H9 (cell line): ENCODE data around the gene STX8. TPM values are rescaled to one million over a fixed set of nuclear protein-coding genes. Genes with fewer than 3 reads are reported as not detected.

ENCODE experiments used
- DNase-seq: peaks from one replicate; pipeline ENCODE4 v3.0.0-alpha.2; 2017
- H2AFZ ChIP-seq: one replicate; pipeline ENCODE4 v1.6.1; 2013; ENCODE audit warnings: mild to moderate bottlenecking, low read length, control low read depth, moderate library complexity
- H2AK5ac ChIP-seq: 2 replicates; pipeline ENCODE4 v1.6.1; 2013; ENCODE audit warnings: low read length, control low read depth, mixed read lengths; ENCODE audit not compliant: insufficient read length
- H2BK120ac ChIP-seq: one replicate; pipeline ENCODE4 v1.6.1; 2013; ENCODE audit warnings: low read depth, mild to moderate bottlenecking, low read length, control low read depth, inconsistent platforms; ENCODE audit not compliant: poor library complexity, severe bottlenecking
- H2BK12ac ChIP-seq: 2 replicates; pipeline ENCODE4 v1.6.1; 2013; ENCODE audit warnings: low read length, control low read depth, mixed read lengths, low read depth; ENCODE audit not compliant: insufficient read length
- H2BK15ac ChIP-seq: 2 replicates; pipeline ENCODE4 v1.6.1; 2013; ENCODE audit warnings: low read depth, low read length, control low read depth
- H2BK20ac ChIP-seq: one replicate; pipeline ENCODE4 v1.6.1; 2013; ENCODE audit warnings: low read depth, mild to moderate bottlenecking, low read length, control low read depth, inconsistent platforms; ENCODE audit not compliant: poor library complexity, severe bottlenecking
- H2BK5ac ChIP-seq: 2 replicates; pipeline ENCODE4 v1.6.1; 2013; ENCODE audit warnings: low read length, control low read depth, mixed read lengths; ENCODE audit not compliant: insufficient read length
- H3K14ac ChIP-seq: 2 replicates; pipeline ENCODE4 v1.6.1; 2013; ENCODE audit warnings: low read length, control low read depth; ENCODE audit not compliant: insufficient read depth
- H3K18ac ChIP-seq: 2 replicates; pipeline ENCODE4 v1.6.1; 2013; ENCODE audit warnings: low read depth, mild to moderate bottlenecking, mixed read lengths, low read length, control low read depth; ENCODE audit not compliant: insufficient read length
- H3K23ac ChIP-seq: 2 replicates; pipeline ENCODE4 v1.6.1; 2013; ENCODE audit warnings: low read length, control low read depth, mixed read lengths, low read depth; ENCODE audit not compliant: insufficient read length
- H3K23me2 ChIP-seq: 2 replicates; pipeline ENCODE4 v1.6.1; 2013; ENCODE audit warnings: low read depth, mild to moderate bottlenecking, mixed read lengths, low read length, control low read depth; ENCODE audit not compliant: insufficient read length, poor library complexity, severe bottlenecking
- H3K27ac ChIP-seq: 2 replicates; pipeline ENCODE4 v1.5.1; 2013; ENCODE audit warnings: low read length, control low read depth, mixed read lengths, low read depth; ENCODE audit not compliant: insufficient read length
- H3K27me3 ChIP-seq: 2 replicates; pipeline ENCODE4 v1.6.1; 2013; ENCODE audit warnings: low read length, control low read depth, inconsistent platforms; ENCODE audit not compliant: insufficient read depth
- H3K4ac ChIP-seq: 2 replicates; pipeline ENCODE4 v1.6.1; 2013; ENCODE audit warnings: low read depth, mild to moderate bottlenecking, control low read depth, inconsistent platforms, low read length, moderate library complexity
- H3K4me1 ChIP-seq: 2 replicates; pipeline ENCODE4 v1.6.1; 2013; ENCODE audit warnings: low read length, control low read depth, inconsistent platforms; ENCODE audit not compliant: insufficient read depth
- H3K4me2 ChIP-seq: 2 replicates; pipeline ENCODE4 v1.6.1; 2013; ENCODE audit warnings: low read length, control low read depth, mixed read lengths; ENCODE audit not compliant: insufficient read length, insufficient read depth
- H3K56ac ChIP-seq: 2 replicates; pipeline ENCODE4 v1.6.1; 2013; ENCODE audit warnings: low read depth, mild to moderate bottlenecking, mixed read lengths, low read length, control low read depth; ENCODE audit not compliant: insufficient read length
- H3K79me1 ChIP-seq: 2 replicates; pipeline ENCODE4 v1.6.1; 2013; ENCODE audit warnings: low read depth, mild to moderate bottlenecking, moderate library complexity, low read length, control low read depth, inconsistent platforms; ENCODE audit not compliant: insufficient read depth, poor library complexity, severe bottlenecking
- H3K79me2 ChIP-seq: 2 replicates; pipeline ENCODE4 v1.6.1; 2013; ENCODE audit warnings: low read length, control low read depth, inconsistent platforms; ENCODE audit not compliant: insufficient read depth
- H3K9ac ChIP-seq: 2 replicates; pipeline ENCODE4 v1.6.1; 2013; ENCODE audit warnings: low read length, control low read depth, mixed read lengths; ENCODE audit not compliant: insufficient read length; ENCODE audit errors: extremely low read depth
- H3K9me3 ChIP-seq: one replicate; pipeline ENCODE4 v1.6.1; 2013; ENCODE audit warnings: low read depth, low read length, inconsistent platforms; ENCODE audit not compliant: control insufficient read depth
- H3T11ph ChIP-seq: one replicate; pipeline ENCODE4 v1.6.1; 2013; ENCODE audit warnings: mild to moderate bottlenecking, low read length, control low read depth, inconsistent platforms
- H4K20me1 ChIP-seq: one replicate; pipeline ENCODE4 v1.6.1; 2013; ENCODE audit not compliant: control insufficient read depth, insufficient read length, insufficient read depth
- H4K5ac ChIP-seq: 2 replicates; pipeline ENCODE4 v1.6.1; 2013; ENCODE audit warnings: low read depth, mild to moderate bottlenecking, mixed read lengths, low read length, control low read depth; ENCODE audit not compliant: insufficient read length
- H4K8ac ChIP-seq: replicated peaks from 2 replicates; pipeline ENCODE4 v1.6.1; 2013; ENCODE audit warnings: low read length, control low read depth, mixed read lengths, low read depth; ENCODE audit not compliant: insufficient read length
- H4K91ac ChIP-seq: 2 replicates; pipeline ENCODE4 v1.6.1; 2013; ENCODE audit warnings: low read depth, mild to moderate bottlenecking, moderate library complexity, mixed read lengths, low read length, control low read depth; ENCODE audit not compliant: insufficient read length
- H3K27ac Mint-ChIP-seq, 3 experiments: 2 replicates in 2 of 3; 3 replicates in 1 of 3; pipeline ENCODE4 v1.8.0; 2020 to 2021; ENCODE audit warnings: mixed read lengths in 3 of 3, mild to moderate bottlenecking in 1 of 3, moderate library complexity in 1 of 3
- H3K27me3 Mint-ChIP-seq: 2 replicates; pipeline ENCODE4 v1.8.0; 2021; ENCODE audit warnings: low read depth, mild to moderate bottlenecking, moderate library complexity, mixed read lengths
- H3K36me3 Mint-ChIP-seq, 3 experiments: 2 replicates in 2 of 3; 3 replicates in 1 of 3; pipeline ENCODE4 v1.8.0; 2020 to 2021; ENCODE audit warnings: low read depth in 3 of 3, mixed read lengths in 3 of 3; ENCODE audit not compliant: insufficient read depth in 1 of 3
- H3K4me1 Mint-ChIP-seq, 2 experiments: 2 replicates each; pipeline ENCODE4 v1.8.0; 2020; ENCODE audit warnings: mixed read lengths in 2 of 2
- H3K4me3 Mint-ChIP-seq, 2 experiments: 2 replicates in 1 of 2; 3 replicates in 1 of 2; pipeline ENCODE4 v1.8.0; 2020 to 2021; ENCODE audit warnings: mild to moderate bottlenecking in 2 of 2, mixed read lengths in 2 of 2, moderate library complexity in 1 of 2
- H3K9me3 Mint-ChIP-seq, 2 experiments: 2 replicates in 1 of 2; 3 replicates in 1 of 2; pipeline ENCODE4 v1.8.0; 2020; ENCODE audit warnings: mild to moderate bottlenecking in 2 of 2, mixed read lengths in 2 of 2, moderate library complexity in 1 of 2
- WGBS: extraction: QIAGEN DNeasy Blood & Tissue Kit; methylation state at CpG from one replicate; pipeline ENCODE4 v1.1.7; 2013; ENCODE audit warnings: missing lambda C conversion rate, low lambda C conversion rate, mixed read lengths; ENCODE audit not compliant: insufficient read length; ENCODE audit errors: extremely low coverage; 5-methylcytosine and 5-hydroxymethylcytosine counted together
- total RNA-seq: library from RNA; stranded (reverse); gene quantifications from 2 replicates; pipeline ENCODE4 v1.2.1, GENCODE V29; 2021
- TF ChIP-seq, protein P1 (sequence below): fragments of 200-600 bp; sonication (generic); conservative IDR thresholded peaks from 3 replicates; pipeline ENCODE4 v1.8.0; 2021; ENCODE audit warnings: antibody characterized with exemption, mild to moderate bottlenecking

Gene STX8
- total RNA-seq, 1 experiment from 2014 or later = 55.1 TPM

DNA sequence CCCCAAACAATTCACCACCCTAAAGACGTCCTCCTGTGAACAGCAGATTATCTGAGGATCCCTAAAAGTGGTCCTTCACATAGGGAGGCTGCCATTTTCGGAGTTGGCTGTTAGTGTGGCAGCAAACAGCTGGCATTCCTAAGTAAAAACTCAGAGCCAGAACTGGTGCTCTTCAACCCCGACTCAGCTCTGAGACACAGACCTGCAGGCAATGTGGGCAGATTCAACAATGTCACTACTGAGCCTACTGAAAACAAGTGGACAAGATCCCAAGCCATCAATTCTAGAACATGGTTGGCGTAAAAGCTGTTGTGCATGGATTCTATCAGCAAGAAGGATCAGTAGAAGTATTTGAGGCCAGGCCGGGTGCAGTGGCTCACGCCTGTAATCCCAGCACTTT lies 307.1 kb downstream of the STX8 start:
- no peak overlapping the region for H4K5ac ChIP-seq
- H3K27ac ChIP-seq = no peak overlapping the region
- H3K23me2 ChIP-seq = no peaks in the 10 kb centered on the region
- Mint-ChIP-seq H3K36me3 (no peaks in the 10 kb centered on the region), H3K9me3 (no peaks in the 10 kb centered on the region), H3K4me1 (peaks cover 10 to 15% of the 10 kb centered on the region in 2 experiments), H3K27me3 (no peaks in the 10 kb centered on the region; the same call in 1 of the 2 replicates), H3K27ac (no peak overlapping the region; a peak in 1 of 7 replicates), H3K4me3 (no peak overlapping the region)
- no peak overlapping the region for H3K56ac ChIP-seq
- DNase-seq = no peak
- H2BK5ac ChIP-seq = no peak overlapping the region
- H2BK20ac ChIP-seq = no peak overlapping the region
- no peaks in the 10 kb centered on the region for H3K79me1 ChIP-seq
- TF ChIP-seq, protein P1, sequence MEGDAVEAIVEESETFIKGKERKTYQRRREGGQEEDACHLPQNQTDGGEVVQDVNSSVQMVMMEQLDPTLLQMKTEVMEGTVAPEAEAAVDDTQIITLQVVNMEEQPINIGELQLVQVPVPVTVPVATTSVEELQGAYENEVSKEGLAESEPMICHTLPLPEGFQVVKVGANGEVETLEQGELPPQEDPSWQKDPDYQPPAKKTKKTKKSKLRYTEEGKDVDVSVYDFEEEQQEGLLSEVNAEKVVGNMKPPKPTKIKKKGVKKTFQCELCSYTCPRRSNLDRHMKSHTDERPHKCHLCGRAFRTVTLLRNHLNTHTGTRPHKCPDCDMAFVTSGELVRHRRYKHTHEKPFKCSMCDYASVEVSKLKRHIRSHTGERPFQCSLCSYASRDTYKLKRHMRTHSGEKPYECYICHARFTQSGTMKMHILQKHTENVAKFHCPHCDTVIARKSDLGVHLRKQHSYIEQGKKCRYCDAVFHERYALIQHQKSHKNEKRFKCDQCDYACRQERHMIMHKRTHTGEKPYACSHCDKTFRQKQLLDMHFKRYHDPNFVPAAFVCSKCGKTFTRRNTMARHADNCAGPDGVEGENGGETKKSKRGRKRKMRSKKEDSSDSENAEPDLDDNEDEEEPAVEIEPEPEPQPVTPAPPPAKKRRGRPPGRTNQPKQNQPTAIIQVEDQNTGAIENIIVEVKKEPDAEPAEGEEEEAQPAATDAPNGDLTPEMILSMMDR = no peak
- H2AK5ac ChIP-seq = no peak overlapping the region
- H3K23ac ChIP-seq = no peak overlapping the region
- H3K4me2 ChIP-seq = no peak overlapping the region
- H4K91ac ChIP-seq = no peak overlapping the region
- no peak overlapping the region for H3K4ac ChIP-seq
- H4K20me1 ChIP-seq = no peaks in the 10 kb centered on the region
- H3K27me3 ChIP-seq = no peaks in the 10 kb centered on the region
- no peak overlapping the region for H3K14ac ChIP-seq
- no peak overlapping the region for H2BK15ac ChIP-seq
- H3K4me1 ChIP-seq = no peaks in the 10 kb centered on the region
- H3T11ph ChIP-seq = no peak overlapping the region
- H2BK120ac ChIP-seq = no peak overlapping the region
- no peaks in the 10 kb centered on the region for H3K9me3 ChIP-seq
- WGBS = no CpG with 5 or more reads among the region's 6 CpGs
- no peak overlapping the region for H4K8ac ChIP-seq
- H2AFZ ChIP-seq = no peak overlapping the region
- H2BK12ac ChIP-seq = no peak overlapping the region
- no peaks in the 10 kb centered on the region for H3K79me2 ChIP-seq
- H3K9ac ChIP-seq = no peak overlapping the region
- no peak overlapping the region for H3K18ac ChIP-seq
